Epithelial cell of prostate (primary cell): Measurements from ENCODE around the gene CARD18.
"Not testable (repeated sequence)": the region's sequence is repeated elsewhere in the genome, so short reads cannot be mapped to it uniquely, and the experiment has no call there.

Source experiments
- DNase-seq: peaks from one replicate; pipeline ENCODE4 v3.0.0-alpha.2; 2011; ENCODE audit warnings: low read depth, low spot score
- H3K27ac ChIP-seq: fragments of 450-650 bp; 2 replicates; pipeline ENCODE4 v1.5.1; 2017; ENCODE audit warnings: mild to moderate bottlenecking

Gene CARD18

DNA sequence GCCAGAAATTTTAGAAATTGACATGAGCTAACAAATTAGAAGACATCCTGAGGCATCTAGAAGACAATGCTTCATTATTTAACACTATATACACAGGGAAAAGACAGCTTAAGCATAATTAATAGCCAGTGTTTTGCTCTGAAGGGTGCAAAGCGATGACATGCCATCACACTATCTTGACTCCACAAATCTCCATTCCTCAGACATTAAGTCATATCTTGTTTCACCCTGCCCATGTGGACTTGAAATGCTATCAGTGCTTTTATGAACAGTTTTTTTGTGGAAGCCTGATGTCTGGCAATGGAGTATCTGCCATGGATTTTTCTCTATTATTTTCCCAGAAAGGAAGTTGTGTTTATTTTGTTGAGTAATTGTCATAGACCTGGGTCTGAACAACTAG is 2.3 kb downstream of the CARD18 start:
- H3K27ac ChIP-seq = peak overlapping the region; percentile 56
- DNase-seq = no peak

DNA sequence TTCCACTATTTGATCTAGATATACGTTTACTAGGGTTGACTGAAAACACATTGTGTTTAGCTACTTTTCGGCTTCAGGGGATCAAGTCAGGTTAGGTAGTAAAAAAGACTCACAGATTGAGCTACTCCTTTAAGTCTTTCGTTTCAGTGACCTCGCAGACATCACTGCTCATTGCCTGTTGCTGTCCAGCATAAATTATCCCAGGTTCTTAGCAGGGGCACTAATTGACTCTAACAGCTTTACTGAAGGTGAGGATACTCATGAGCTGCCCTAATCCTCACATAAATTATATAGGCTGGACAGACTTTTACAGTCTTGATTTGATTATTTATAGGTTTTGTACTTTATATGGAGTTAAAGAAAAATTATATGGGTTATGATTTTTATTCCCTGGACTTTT is 3.7 kb downstream of the CARD18 start:
- DNase-seq = no peak

DNA sequence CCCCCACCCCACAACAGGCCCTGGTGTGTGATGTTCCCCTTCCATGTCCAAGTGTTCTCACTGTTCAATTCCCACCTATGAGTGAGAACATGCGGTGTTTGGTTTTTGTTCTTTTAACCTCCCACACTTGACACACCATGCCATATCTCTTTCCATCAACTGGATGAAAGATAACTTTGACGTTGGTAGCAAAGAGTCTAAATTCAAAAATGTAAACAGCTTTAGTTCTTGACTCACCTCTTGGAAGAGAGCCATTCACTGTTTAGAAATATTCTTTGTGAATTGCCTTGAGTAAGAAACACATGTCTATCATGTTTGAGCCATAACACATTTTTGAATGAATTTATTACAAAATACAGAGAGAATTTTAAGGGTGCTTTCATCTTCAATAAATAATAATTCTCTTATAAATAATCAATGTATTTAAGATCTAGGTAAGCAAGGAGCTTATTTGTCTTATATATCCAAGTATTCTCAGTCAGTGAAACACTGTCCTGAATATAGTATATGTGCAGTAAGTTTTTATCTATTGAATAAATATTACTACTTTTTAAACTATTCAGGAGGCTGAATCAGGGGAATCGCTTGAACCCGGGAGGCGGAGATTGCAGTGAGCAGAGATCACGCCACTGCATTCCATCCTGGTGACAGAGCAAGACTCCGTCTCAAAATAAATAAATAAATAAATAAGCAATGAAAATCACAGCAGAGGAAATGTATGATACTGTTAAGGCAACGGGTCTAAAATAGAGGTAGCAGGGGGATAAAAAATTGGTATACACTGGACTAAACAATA is 6.7 kb downstream of the CARD18 start:
- no peak for DNase-seq
- peak overlapping the region; percentile 75 for H3K27ac ChIP-seq

More for the DNA sequence above, 3.7 kb downstream of the CARD18 start:
- H3K27ac ChIP-seq = no peak overlapping the region

DNA sequence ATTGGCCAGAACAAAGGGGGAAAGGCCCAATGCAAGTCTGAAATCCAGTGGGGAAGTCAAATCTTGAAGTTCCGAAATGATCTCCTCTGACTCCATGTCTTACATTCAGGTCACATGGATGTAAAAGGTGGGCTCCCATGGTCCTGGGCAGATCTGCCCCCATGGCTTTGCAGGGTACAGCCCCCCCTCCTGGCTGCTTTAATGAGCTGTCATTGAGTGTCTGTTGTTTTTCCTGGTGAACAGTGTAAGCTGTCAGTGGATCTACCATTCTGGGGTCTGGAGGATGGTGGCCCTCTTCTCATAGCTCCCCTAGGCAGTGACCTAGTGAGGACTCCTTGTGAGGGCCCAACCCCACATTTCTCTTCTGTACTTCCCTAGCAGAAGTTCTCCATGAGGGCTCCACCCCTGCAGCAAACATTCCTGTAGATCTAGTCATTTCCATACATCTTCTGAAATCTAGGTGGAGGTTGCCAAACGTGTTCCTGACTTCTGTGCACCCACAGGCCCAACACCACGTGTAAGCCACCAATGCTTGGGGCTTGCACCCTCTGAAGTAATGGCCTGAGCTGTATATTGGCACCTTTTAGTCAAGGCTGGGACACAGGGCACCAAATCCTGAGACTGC is 9.3 kb downstream of the CARD18 start:
- H3K27ac ChIP-seq = peak overlapping the region; percentile 64
- DNase-seq = no peak

DNA sequence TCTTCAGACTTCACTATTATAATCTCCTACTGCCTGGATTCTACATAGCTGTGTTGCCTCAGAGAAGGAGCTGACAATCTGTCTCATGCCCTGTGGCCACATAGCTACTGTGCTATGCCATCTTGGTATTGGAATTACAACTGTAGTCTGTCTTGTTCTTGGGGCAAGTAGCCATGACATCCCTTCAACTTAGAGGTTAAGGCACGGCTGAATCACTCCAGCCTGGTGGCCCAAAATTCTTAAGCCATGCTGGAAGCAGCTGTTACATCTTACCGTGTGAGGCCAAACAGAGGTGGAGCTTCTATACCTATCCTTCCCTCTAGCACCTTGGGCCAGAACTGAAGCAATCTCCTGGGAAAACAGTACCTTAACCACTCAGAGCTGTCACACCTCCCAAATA is 14.8 kb downstream of the CARD18 start:
- no peak overlapping the region for H3K27ac ChIP-seq
- DNase-seq = no peak

DNA sequence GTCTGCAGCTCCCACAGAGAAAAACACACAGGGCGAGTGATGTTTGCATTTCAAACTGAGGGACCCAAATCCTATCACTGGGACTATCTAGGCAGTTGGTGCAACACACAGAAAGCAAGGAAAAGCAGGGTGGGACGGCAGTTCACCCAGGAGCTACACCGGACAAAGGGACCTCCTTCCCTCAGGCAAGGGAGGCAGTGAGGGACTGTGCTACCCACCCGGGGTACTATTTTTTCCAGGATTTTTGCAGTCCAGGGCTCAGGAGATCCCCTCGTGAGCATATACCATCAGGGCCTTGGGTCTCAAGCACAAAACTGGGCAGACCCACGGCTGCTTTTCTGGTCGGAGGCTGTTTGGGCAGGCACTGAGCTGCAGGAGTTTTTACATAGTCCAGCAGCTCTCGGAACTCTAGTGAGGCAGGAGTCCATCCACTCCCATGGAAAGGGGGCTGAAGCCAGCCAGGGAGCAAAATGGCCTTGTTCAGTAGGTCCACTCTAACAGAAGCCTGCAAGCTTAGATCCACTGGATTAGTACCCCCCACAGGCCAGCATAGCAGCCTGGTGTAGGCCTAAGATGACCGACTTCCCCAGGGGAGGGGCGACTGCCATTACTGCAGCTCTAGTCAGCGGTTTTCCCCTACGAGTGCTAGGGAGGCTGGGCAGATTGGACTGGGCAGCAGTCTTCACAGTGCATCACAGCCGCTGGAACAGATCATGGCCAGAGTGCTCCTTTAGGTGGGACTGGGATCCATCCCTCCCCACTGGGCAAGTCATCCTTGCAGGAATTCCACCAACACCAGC is 28.2 kb downstream of the CARD18 start:
- no peak overlapping the region for H3K27ac ChIP-seq
- no peak for DNase-seq

DNA sequence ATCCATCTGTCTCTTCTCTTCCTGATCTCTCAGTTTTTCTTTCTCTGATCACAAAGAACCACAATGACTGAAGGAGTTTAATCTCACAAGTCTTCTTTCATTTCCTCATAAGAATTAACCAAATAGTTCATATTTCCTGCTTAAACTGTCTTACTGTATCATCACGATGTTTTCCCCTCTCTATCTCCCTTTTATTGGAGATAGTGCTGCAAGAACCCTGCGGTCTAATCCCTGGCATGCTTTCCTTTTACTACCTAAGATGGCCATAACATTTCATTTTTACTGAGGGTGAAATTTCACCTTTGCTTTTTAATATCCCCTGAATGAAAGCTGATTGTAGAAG is 28.9 kb downstream of the CARD18 start:
- DNase-seq = no peak
- peak overlapping the region; percentile 64 for H3K27ac ChIP-seq

DNA sequence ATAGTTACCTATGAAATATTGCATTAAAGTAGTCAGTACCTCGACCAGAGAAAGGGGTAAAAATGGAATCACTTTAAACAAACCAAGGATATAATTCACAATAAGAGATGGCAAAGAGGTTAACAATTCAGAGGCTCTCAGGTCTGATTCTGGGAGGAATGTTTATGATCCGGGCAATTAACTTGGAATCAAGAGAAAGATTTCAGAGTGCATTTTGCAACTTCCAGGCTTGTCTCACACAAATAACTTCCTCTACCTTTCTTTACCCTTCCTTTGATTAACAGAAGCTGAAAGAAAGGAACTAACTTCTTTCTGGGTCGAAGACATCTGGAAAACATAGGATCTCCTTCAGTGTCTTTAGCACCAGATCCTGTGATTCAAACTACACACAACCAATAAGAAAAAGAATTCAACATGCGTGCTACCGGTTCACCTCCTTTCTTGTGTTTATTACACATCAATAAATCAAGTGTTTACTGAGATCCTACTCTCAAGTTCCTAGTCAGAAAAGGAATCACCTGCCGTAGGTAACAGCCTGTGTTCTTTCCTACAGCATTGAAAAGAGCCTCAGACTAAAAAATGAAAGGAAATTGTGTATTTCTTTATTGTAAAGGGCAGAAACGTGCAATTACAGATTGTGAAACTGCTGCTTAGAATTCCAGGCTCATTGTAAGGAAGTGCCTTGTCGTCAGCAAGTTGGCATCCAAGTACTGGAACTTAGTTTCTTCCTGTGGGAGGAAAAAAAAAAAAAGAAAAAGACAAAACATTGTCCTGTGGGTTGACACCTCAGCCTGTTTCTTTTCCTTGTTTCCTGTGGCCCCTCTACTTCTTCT is 29.5 kb downstream of the CARD18 start:
- no peak for DNase-seq
- H3K27ac ChIP-seq = peak overlapping the region; percentile 64

DNA sequence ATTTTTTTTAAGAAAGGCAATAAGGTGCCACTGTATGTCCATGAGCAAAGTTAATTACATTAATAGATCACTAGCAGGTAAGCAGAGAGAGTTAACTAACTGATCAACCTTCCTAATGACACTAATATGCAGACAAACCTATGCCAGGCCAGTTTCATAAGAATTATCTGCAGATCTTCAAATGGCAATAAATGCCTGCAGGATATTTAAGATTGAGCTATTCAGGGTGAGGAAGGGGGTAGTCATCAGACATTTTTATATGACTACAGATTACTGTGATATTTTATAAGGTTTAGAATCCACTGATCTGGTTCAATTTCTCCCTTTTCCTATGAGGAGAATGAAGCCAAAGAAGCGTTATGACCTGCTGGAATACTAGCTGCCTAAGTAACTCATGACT is 30.2 kb downstream of the CARD18 start:
- peak overlapping the region; percentile 64 for H3K27ac ChIP-seq
- no peak for DNase-seq

DNA sequence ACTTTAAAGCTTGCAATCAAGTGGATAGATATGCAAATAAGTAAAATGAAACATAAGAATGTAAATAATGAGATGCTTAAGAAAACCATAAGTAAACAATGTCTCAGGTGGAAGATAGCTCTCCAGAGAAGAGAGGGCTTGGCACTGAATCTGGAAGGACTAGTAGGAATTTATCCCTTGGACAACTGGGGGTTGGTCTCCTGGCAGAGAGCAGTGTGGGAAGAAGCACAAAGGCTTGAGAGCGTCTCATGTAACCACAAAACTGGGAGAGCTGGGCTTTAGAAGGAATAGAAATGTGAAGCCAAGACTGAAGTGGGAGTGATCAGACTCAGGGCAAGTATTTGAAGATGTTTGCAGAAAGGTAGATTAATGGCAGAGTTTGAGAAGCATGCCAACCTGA is 31.3 kb downstream of the CARD18 start:
- H3K27ac ChIP-seq = no peak overlapping the region
- DNase-seq = no peak

DNA sequence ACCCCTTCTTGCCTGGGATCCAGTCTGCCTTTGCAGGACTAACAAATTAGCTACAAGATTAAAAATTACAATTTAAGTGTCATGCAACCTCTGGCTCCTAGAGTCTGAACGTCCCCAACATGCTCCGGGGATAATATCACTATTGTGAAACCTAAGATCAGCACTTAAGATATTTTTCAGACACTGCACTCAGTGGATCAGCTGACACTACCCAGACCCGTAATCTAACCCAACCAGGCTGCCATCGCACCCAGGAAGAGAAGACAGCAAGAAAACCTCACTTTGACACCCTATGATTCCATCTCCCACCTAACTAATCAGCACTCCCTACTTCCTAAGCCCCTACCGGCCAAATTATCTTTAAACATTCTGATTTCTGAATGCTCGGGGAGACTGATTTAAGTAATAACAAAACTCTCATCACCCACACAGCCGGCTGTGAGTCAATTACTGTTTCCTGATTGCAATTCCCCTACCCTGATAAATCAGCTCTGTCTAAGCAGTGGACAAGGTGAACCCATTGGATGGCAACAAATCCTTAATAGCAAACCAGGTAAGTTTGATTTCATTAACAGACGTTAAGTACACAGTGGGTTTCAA is 32.2 kb downstream of the CARD18 start:
- DNase-seq, H3K27ac ChIP-seq: not testable (repeated sequence)

DNA sequence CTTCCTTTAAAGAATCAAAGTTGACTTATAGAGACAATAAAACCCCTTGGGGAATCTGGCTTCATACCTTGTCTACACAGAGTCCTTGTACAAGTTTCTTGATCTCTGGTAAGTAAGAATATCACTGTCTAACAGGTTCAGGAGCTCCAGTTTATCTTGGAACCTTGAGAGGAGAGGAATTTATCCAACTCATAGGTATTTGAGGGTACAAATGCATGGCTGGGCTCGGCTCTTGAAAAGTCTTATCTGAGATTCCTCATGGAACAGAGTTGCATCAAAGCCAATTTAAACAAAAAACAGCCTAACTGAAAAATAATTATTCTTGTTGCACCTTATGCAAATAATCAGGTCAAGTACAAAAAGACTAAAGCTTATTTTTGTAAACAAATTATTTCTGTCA is 33.4 kb downstream of the CARD18 start:
- H3K27ac ChIP-seq = no peak overlapping the region
- DNase-seq = no peak

DNA sequence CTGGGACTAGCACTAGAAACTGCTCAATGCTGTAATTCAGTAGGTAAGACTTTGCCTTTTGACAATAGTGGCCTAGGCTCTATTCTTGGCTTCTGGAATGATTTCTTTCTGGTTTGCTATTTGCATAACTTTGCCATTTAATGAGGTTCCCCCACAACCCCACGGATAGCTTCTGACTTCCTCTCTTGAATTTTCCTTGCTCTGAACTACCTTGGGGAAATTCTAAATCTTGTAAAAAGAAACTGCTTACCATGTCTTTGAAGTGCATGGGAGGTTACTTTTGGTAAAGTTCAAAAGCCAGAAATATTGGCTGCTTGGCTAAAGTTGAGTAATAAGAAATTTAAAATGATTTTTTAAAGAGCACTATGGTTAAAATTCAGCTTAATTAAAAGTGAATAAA is 35.3 kb downstream of the CARD18 start:
- no peak overlapping the region for H3K27ac ChIP-seq
- DNase-seq = no peak

DNA sequence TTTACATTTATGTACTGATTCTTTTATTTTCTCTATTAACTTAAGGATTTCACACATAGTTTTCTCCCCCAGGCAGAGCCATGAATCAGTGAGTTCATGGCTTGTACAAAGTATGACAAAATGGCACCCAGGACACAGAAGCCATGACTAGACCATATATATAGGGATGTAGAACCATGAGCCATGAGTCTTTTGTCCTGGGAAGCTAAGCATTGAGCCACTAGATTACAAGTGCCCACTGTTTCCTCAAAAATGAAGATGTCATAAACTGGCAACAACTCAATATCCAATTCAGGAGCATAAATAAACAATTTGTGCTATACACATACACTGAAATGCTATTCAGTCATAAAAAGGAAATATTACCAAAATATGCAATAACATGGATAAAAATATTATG is 36.2 kb downstream of the CARD18 start:
- H3K27ac ChIP-seq = no peak overlapping the region

DNA sequence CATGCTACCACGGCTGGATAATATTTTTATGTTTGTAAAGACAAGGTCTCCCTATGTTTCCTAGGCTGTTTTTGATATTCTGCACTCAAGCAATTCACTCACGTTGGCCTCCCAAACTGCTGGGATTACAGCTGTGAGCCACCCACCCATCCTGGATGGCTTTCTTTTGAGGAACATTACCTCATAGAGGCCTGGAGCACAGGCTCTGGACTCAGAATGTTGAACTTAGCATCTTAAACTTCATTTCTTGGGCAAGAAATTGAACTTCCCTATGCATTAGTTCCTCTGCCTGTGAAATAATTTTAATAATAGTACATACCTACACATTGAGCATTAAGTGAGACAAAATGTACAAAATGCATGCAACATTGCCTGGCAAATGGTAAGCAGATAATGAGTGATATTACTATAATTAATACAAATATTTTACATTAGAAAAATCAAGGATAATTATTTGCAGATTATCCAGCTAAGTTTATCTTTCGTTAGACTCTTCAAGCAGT is 37.4 kb downstream of the CARD18 start:
- H3K27ac ChIP-seq, DNase-seq: not testable (repeated sequence)

More for the DNA sequence above, 36.2 kb downstream of the CARD18 start:
- DNase-seq = no peak

DNA sequence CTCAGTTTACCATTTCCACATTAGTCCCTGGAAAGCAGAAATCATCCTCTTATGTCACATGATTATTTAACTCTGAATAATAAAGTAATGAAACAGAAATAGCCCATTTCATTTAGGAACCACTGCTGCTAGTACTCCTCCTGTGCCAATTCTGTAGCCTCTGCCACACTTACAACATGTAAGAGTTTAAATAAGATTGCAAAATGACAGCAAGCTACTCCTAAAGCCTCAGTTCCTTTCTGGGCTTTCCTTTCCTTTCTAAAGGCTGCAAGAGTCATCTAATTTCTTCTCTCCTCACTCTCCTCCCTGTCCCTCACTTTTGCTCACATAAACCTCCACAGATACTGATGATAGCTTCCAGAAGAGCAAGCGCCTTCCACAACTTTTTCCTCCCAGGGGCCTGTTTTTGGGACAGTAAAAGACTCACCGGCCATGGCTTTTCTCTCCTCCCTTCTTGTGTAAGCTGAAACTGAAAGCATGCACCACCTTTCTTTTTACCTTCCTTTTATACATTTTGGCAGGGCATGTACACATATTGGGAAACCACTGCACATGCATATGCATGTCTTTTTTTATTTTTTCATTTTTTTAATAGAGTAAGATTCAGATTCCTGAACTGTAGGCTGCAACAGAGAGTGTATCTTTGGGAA is 38.5 kb downstream of the CARD18 start:
- peak; percentile 67 for DNase-seq
- peak overlapping the region; percentile 68 for H3K27ac ChIP-seq

DNA sequence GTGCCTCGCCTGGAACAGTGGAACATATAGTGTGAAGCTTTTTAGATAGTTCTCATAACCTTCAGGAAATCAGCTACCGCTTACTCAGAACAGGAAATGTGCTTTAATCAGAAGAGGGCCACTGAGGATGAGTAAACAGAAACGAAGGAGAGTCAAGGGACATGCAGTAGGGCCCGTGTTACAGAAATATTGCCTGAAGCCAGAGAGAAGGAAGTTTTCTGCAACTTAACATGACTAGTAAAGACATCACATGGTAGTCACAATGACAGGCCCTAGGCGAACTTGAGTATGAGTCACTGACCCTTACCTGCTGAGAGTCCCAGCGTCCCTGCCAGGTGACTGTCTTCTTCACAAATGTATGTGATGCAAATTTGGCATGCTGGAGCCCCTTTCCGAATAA is 39.4 kb downstream of the CARD18 start:
- DNase-seq = peak; percentile 87
- H3K27ac ChIP-seq = peak overlapping the region; percentile 68

DNA sequence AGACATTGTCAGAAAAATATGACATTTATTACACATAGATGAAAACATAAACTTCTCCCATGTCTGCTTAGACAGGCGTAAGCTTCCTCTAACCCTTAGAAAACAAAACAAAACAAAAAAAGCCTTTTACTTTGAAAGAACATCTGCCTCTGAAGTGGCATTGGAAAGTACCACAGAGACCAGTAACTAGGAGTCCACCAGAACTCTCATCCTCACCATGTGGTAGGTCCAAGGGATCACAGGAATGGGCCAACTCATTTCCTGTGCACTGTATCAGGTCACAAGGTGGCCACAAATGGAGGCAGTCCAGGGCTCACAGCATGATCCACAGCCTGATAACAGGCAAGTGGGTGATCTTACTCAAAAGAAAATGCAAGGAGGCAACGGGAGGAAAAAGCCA is 40.0 kb downstream of the CARD18 start:
- H3K27ac ChIP-seq = peak overlapping the region; percentile 68
- DNase-seq = not testable (repeated sequence)
